IMR-90 (cell line): ENCODE data around the gene PPIP5K2. TPM values are rescaled to one million over a fixed set of nuclear protein-coding genes. Genes with fewer than 3 reads are reported as not detected.

Experiments
- ATAC-seq: fragments of 200-7000 bp; cut with Tn5 transposase; 2 replicates; pipeline ENCODE4 v1.9.1; 2020; ENCODE audit warnings: low read depth, mild to moderate bottlenecking, moderate library complexity
- BruUV-seq: library from RNA; stranded (reverse); fragments of 400-500 nt; replicated peaks from 2 replicates; lab custom pipeline; 2021; lab: Mats Ljungman, UMichigan
- CTCF ChIA-PET: fragments of 300-600 bp; formaldehyde crosslinking; extraction: SDS; loops from one replicate; lab custom pipeline; 2021; ENCODE audit warnings: antibody characterized with exemption; lab: Yijun Ruan, JAX
- POLR2A ChIA-PET: fragments of 300-600 bp; sonication (Branson Sonifier 250); formaldehyde crosslinking; loops from one replicate; lab custom pipeline; 2022; ENCODE audit warnings: antibody characterized with exemption; ENCODE audit not compliant: unreplicated experiment; lab: Charles Lee
- DNase-seq: peaks from one replicate; pipeline ENCODE4 v3.0.0; 2013
- H2AFZ ChIP-seq: replicated peaks from 2 replicates; pipeline ENCODE3; 2013; ENCODE audit warnings: low read length, mild to moderate bottlenecking; ENCODE audit not compliant: poor library complexity
- H2AK5ac ChIP-seq: 2 replicates; pipeline ENCODE4 v1.6.1; 2013; ENCODE audit warnings: low read depth, low read length, inconsistent platforms
- H2AK9ac ChIP-seq: replicated peaks from 2 replicates; pipeline ENCODE3; 2013; ENCODE audit warnings: mild to moderate bottlenecking, low read depth, low read length, moderate library complexity; ENCODE audit not compliant: poor library complexity
- H2BK120ac ChIP-seq: 2 replicates; pipeline ENCODE4 v1.6.1; 2013; ENCODE audit warnings: low read depth, low read length, inconsistent platforms
- H2BK15ac ChIP-seq: 3 replicates; pipeline ENCODE4 v1.6.1; 2013; ENCODE audit warnings: low read depth, low read length, inconsistent platforms
- H2BK20ac ChIP-seq: 2 replicates; pipeline ENCODE4 v1.6.1; 2013; ENCODE audit warnings: low read depth, mild to moderate bottlenecking, inconsistent platforms, low read length, moderate library complexity
- H2BK5ac ChIP-seq: 2 replicates; pipeline ENCODE4 v1.6.1; 2013; ENCODE audit warnings: mild to moderate bottlenecking, low read depth, low read length, inconsistent platforms; ENCODE audit not compliant: poor library complexity, severe bottlenecking
- H3K14ac ChIP-seq: replicated peaks from 2 replicates; pipeline ENCODE4 v1.6.1; 2013; ENCODE audit warnings: low read depth, low read length, inconsistent platforms
- H3K18ac ChIP-seq: 2 replicates; pipeline ENCODE4 v1.6.1; 2013; ENCODE audit warnings: low read depth, low read length, control low read depth
- H3K23ac ChIP-seq: 2 replicates; pipeline ENCODE4 v1.6.1; 2013; ENCODE audit warnings: low read depth, low read length, inconsistent platforms
- H3K27ac ChIP-seq: 2 replicates; pipeline ENCODE4 v1.5.1; 2013; ENCODE audit warnings: mild to moderate bottlenecking, control low read depth, low read length; ENCODE audit not compliant: insufficient read depth
- H3K27me3 ChIP-seq: 2 replicates; pipeline ENCODE4 v1.6.1; 2013; ENCODE audit warnings: low read length; ENCODE audit not compliant: control insufficient read depth, insufficient read depth
- H3K36me3 ChIP-seq: 2 replicates; pipeline ENCODE4 v1.6.1; 2013; ENCODE audit warnings: low read length, mixed read lengths; ENCODE audit not compliant: control insufficient read depth, insufficient read depth
- H3K4ac ChIP-seq: 2 replicates; pipeline ENCODE4 v1.6.1; 2013; ENCODE audit warnings: low read depth, low read length, inconsistent platforms
- H3K4me1 ChIP-seq: 2 replicates; pipeline ENCODE4 v1.6.1; 2013; ENCODE audit warnings: low read length, mixed read lengths; ENCODE audit not compliant: control insufficient read depth, insufficient read depth
- H3K4me2 ChIP-seq: 2 replicates; pipeline ENCODE4 v1.6.1; 2013; ENCODE audit warnings: low read depth, mild to moderate bottlenecking, control low read depth, low read length, moderate library complexity
- H3K4me3 ChIP-seq: 2 replicates; pipeline ENCODE4 v1.5.1; 2013; ENCODE audit warnings: low read depth, mild to moderate bottlenecking, control low read depth, low read length, moderate library complexity; ENCODE audit not compliant: insufficient read depth
- H3K56ac ChIP-seq: 2 replicates; pipeline ENCODE4 v1.6.1; 2013; ENCODE audit warnings: low read length, inconsistent platforms; ENCODE audit not compliant: insufficient read depth; ENCODE audit errors: extremely low read depth
- H3K79me1 ChIP-seq, 2 experiments: 2 replicates each; pipeline ENCODE4 v1.6.1; 2013; ENCODE audit warnings: low read length in 2 of 2, inconsistent platforms in 1 of 2, low read depth in 1 of 2
- H3K9ac ChIP-seq: 2 replicates; pipeline ENCODE4 v1.6.1; 2013; ENCODE audit warnings: low read depth, low read length, control low read depth
- H3K9me1 ChIP-seq: 2 replicates; pipeline ENCODE4 v1.6.1; 2013; ENCODE audit warnings: low read length, inconsistent platforms; ENCODE audit not compliant: insufficient read depth
- H3K9me3 ChIP-seq: 2 replicates; pipeline ENCODE4 v1.6.1; 2013; ENCODE audit warnings: low read length; ENCODE audit not compliant: control insufficient read depth, insufficient read depth
- H4K20me1 ChIP-seq: 2 replicates; pipeline ENCODE4 v1.6.1; 2013; ENCODE audit warnings: low read length, inconsistent platforms; ENCODE audit not compliant: insufficient read depth
- H4K5ac ChIP-seq: 2 replicates; pipeline ENCODE4 v1.6.1; 2013; ENCODE audit warnings: mild to moderate bottlenecking, low read depth, low read length, control low read depth
- H4K8ac ChIP-seq, 2 experiments: 2 replicates each; pipeline ENCODE4 v1.6.1; 2013; ENCODE audit warnings: low read depth in 2 of 2, low read length in 2 of 2, control low read depth in 1 of 2, inconsistent platforms in 1 of 2
- H4K91ac ChIP-seq: 2 replicates; pipeline ENCODE4 v1.6.1; 2013; ENCODE audit warnings: low read depth, low read length, inconsistent platforms; ENCODE audit not compliant: insufficient read depth
- BHLHE40 ChIP-seq: fragments of 150-350 bp; IDR thresholded peaks from 2 replicates; pipeline ENCODE4 v1.6.1; 2016; ENCODE audit warnings: mild to moderate bottlenecking, low read depth, low read length
- CEBPB ChIP-seq: IDR thresholded peaks from 2 replicates; pipeline ENCODE4 v1.6.1; 2012; ENCODE audit warnings: low read depth, low read length, improper control_type of control experiment
- CHD1 ChIP-seq: IDR thresholded peaks from 2 replicates; pipeline ENCODE4 v1.6.1; 2012; ENCODE audit warnings: low read depth, low read length, improper control_type of control experiment
- FOS ChIP-seq: fragments of 150-350 bp; IDR thresholded peaks from 2 replicates; pipeline ENCODE4 v1.6.1; 2016; ENCODE audit warnings: low read depth, low read length
- MAFK ChIP-seq: IDR thresholded peaks from 2 replicates; pipeline ENCODE4 v1.6.1; 2012; ENCODE audit warnings: low read depth, low read length, improper control_type of control experiment
- RFX5 ChIP-seq: IDR thresholded peaks from 2 replicates; pipeline ENCODE4 v1.8.0; 2012; ENCODE audit warnings: low read depth, mild to moderate bottlenecking, low read length, moderate library complexity
- SMC3 ChIP-seq: fragments of 150-350 bp; IDR thresholded peaks from 2 replicates; pipeline ENCODE4 v1.6.1; 2016; ENCODE audit warnings: low read depth, mild to moderate bottlenecking, antibody characterized with exemption, low read length, moderate library complexity
- WGBS, 2 experiments: methylation state at CpG; one replicate each; pipeline versions ENCODE4 v1.1.5 to v1.1.7; 2013; ENCODE audit warnings: missing lambda C conversion rate in 2 of 2; ENCODE audit not compliant: insufficient read length in 1 of 2; ENCODE audit errors: extremely low coverage in 2 of 2; 5-methylcytosine and 5-hydroxymethylcytosine counted together
- dilution Hi-C: fragments of 300-500 bp; cut with HindIII; formaldehyde crosslinking; loops from one replicate; pipeline ENCODE4 v1.14.3; 2018; ENCODE audit warnings: low sequenced_read_pairs; ENCODE audit not compliant: unreplicated experiment
- in situ Hi-C: fragments of 300-500 bp; cut with MboI; formaldehyde crosslinking; loops from 3 replicates; pipeline ENCODE4 v1.14.3; 2019; ENCODE audit warnings: low sequenced_read_pairs, inconsistent platforms, mixed read lengths
- intact Hi-C: fragments of 100-400 bp; cut with micrococcal nuclease; formaldehyde crosslinking; loops from 2 replicates; pipeline ENCODE4 v1.10.0; 2022
- polyA plus RNA-seq, 3 experiments: library from polyadenylated mRNA; depleted of rRNA; stranded (reverse); fragments of >200 nt; gene quantifications; 2 replicates each; pipeline ENCODE4 v1.2.3, GENCODE V29; 2012; ENCODE audit warnings: low replicate concordance in 1 of 3
- total RNA-seq: library from RNA; depleted of rRNA; stranded (reverse); fragments of >200 nt; gene quantifications from 2 replicates; pipeline ENCODE4 v1.2.3, GENCODE V29; 2012
- TF ChIP-seq, protein P1 (sequence below): fragments of 150-350 bp; IDR thresholded peaks from 2 replicates; pipeline ENCODE4 v1.6.1; 2017; ENCODE audit warnings: mild to moderate bottlenecking, antibody characterized with exemption, low read length, low read depth
- TF ChIP-seq, protein P2 (sequence below): conservative IDR thresholded peaks from 2 replicates; pipeline ENCODE4 v1.5.1; 2012; ENCODE audit warnings: mild to moderate bottlenecking, low read depth, low read length, improper control_type of control experiment
- TF ChIP-seq, protein P3 (sequence below): fragments of 150-350 bp; IDR thresholded peaks from 2 replicates; pipeline ENCODE4 v1.6.1; 2016; ENCODE audit warnings: low read depth, mild to moderate bottlenecking, low read length, moderate library complexity, borderline replicate concordance

Gene PPIP5K2
- total and polyA plus RNA-seq, 2 of the 4 experiments (the other 2 are of a cell fraction), result 32.4 to 67.6 TPM

DNA sequence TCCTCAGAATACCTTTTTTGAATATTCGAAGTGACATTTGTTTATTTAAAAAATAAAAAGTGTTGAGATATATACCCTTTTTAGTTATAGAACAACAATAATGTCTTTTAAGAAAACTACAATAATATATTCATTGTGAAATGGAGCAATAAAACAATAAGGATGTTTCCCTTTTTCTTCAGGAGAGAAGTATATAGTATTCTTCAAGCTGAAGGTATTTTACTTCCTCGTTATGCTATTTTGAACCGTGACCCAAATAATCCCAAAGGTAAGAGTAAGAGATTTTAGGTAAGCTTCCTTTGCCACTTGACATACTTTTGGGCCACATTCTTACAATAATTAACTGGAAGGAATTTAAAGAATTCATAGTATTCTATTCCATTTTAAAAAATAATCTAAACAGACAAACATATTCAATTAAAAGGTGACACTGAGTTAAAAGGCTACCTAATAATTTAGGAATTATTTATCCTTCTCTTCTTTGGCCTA is 18.1 kb downstream of the PPIP5K2 start:
- Histone ChIP-seq H3K4me2 (no peak overlapping the region), H3K56ac (no peak overlapping the region), H4K8ac (no peak overlapping the region), H3K9me3 (no peaks in the 10 kb centered on the region), H3K4me3 (no peak overlapping the region), H2BK20ac (no peak overlapping the region), H2BK120ac (no peak overlapping the region), H2BK15ac (no peak overlapping the region), H2BK5ac (no peak overlapping the region), H3K4ac (no peak overlapping the region), H2AK9ac (no peak overlapping the region), H4K91ac (no peak overlapping the region), H3K9me1 (0 out of 2 replicates have a peak, but pooled peaks cover 2% of the 10 kb centered on the region), H3K36me3 (peaks cover 5% of the 10 kb centered on the region; the same call in 1 of the 2 replicates), H3K23ac (no peak overlapping the region), H3K79me1 (peaks cover 0 to 3% of the 10 kb centered on the region in 2 experiments; a peak in 1 of 4 replicates), H2AK5ac (no peak overlapping the region), H3K4me1 (no peaks in the 10 kb centered on the region), H2AFZ (no peak overlapping the region), H4K5ac (no peak overlapping the region), H3K27me3 (no peaks in the 10 kb centered on the region), H3K14ac (no peak overlapping the region), H3K18ac (no peak overlapping the region), H3K27ac (no peak overlapping the region), H3K9ac (no peak overlapping the region), H4K20me1 (no peaks in the 10 kb centered on the region)
- TF ChIP-seq SMC3, result no peak
- no peak for TF ChIP-seq BHLHE40
- TF ChIP-seq MAFK, result no peak
- no peak for TF ChIP-seq CHD1
- TF ChIP-seq CEBPB, result no peak
- TF ChIP-seq, protein P1, sequence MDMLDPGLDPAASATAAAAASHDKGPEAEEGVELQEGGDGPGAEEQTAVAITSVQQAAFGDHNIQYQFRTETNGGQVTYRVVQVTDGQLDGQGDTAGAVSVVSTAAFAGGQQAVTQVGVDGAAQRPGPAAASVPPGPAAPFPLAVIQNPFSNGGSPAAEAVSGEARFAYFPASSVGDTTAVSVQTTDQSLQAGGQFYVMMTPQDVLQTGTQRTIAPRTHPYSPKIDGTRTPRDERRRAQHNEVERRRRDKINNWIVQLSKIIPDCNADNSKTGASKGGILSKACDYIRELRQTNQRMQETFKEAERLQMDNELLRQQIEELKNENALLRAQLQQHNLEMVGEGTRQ, result no peak
- no peak for TF ChIP-seq RFX5
- TF ChIP-seq FOS, result no peak
- TF ChIP-seq, protein P2, sequence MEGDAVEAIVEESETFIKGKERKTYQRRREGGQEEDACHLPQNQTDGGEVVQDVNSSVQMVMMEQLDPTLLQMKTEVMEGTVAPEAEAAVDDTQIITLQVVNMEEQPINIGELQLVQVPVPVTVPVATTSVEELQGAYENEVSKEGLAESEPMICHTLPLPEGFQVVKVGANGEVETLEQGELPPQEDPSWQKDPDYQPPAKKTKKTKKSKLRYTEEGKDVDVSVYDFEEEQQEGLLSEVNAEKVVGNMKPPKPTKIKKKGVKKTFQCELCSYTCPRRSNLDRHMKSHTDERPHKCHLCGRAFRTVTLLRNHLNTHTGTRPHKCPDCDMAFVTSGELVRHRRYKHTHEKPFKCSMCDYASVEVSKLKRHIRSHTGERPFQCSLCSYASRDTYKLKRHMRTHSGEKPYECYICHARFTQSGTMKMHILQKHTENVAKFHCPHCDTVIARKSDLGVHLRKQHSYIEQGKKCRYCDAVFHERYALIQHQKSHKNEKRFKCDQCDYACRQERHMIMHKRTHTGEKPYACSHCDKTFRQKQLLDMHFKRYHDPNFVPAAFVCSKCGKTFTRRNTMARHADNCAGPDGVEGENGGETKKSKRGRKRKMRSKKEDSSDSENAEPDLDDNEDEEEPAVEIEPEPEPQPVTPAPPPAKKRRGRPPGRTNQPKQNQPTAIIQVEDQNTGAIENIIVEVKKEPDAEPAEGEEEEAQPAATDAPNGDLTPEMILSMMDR, result no peak
- TF ChIP-seq, protein P3, sequence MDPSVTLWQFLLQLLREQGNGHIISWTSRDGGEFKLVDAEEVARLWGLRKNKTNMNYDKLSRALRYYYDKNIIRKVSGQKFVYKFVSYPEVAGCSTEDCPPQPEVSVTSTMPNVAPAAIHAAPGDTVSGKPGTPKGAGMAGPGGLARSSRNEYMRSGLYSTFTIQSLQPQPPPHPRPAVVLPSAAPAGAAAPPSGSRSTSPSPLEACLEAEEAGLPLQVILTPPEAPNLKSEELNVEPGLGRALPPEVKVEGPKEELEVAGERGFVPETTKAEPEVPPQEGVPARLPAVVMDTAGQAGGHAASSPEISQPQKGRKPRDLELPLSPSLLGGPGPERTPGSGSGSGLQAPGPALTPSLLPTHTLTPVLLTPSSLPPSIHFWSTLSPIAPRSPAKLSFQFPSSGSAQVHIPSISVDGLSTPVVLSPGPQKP, result no peak
- ATAC-seq (no peak), DNase-seq (no peak)
- dilution Hi-C loops, result no loop called here
- in situ Hi-C loops, result no loop called here
- no TSS peak for BruUV-seq
- WGBS, 2 experiments, result no CpG with 5 or more reads among the region's 3 CpGs
- ChIA-PET POLR2A (no interaction called here), CTCF (no interaction called here)
- intact Hi-C loops, result loop anchor here (5.0 to 10.0 kb wide), 4 partner anchors 96 to 601 kb away; no protein-coding TSS in a partner anchor
